GM12878 (cell line): Measurements from ENCODE around the gene EIF5A. TPM values are rescaled to one million over a fixed set of nuclear protein-coding genes. Genes with fewer than 3 reads are reported as not detected.

ENCODE experiments used
- ATAC-seq: fragments of 200-7000 bp; cut with Tn5 transposase; 3 replicates; pipeline ENCODE4 v1.9.1; 2020; ENCODE audit warnings: mild to moderate bottlenecking, moderate library complexity
- BruUV-seq: library from RNA; stranded (reverse); fragments of 400-500 nt; replicated peaks from 2 replicates; lab custom pipeline; 2021; lab: Mats Ljungman, UMichigan
- CTCF ChIA-PET: fragments of 300-600 bp; sonication (Branson Sonifier 250); formaldehyde crosslinking; extraction: SDS; loops from one replicate; lab custom pipeline; 2021; ENCODE audit warnings: inconsistent platforms; lab: Yijun Ruan, JAX
- POLR2A ChIA-PET: fragments of 350-600 bp; formaldehyde crosslinking; extraction: SDS; loops from one replicate; lab custom pipeline; 2021; ENCODE audit warnings: inconsistent platforms; lab: Charles Lee
- RAD21 ChIA-PET: fragments of 300-600 bp; sonication (Branson Sonifier 250); formaldehyde crosslinking; loops from one replicate; lab custom pipeline; 2023; ENCODE audit warnings: antibody characterized with exemption; ENCODE audit not compliant: unreplicated experiment; lab: Charles Lee
- SMC1A ChIA-PET: fragments of 300-600 bp; sonication (Branson Sonifier 250); formaldehyde crosslinking; loops from one replicate; lab custom pipeline; 2023; ENCODE audit not compliant: unreplicated experiment, uncharacterized antibody; lab: Charles Lee
- DNase-seq: peaks from one replicate; pipeline ENCODE4 v3.0.0-alpha.2; 2011; ENCODE audit warnings: low read depth, low spot score
- FAIRE-seq: peaks from 3 replicates; lab custom pipeline; 2011; peaks lifted over from hg19 to GRCh38; lab: Jason Lieb, UNC
- H2AFZ ChIP-seq: 2 replicates; pipeline ENCODE4 v1.6.0; 2011; ENCODE audit warnings: low read depth, low read length, control low read depth; ENCODE audit not compliant: control insufficient read depth
- H3K27ac ChIP-seq: 2 replicates; pipeline ENCODE4 v1.5.1; 2011; ENCODE audit warnings: control low read depth; ENCODE audit not compliant: control insufficient read depth, insufficient read depth
- H3K27me3 ChIP-seq, 2 experiments: replicated peaks in 1 of 2; 2 replicates each; pipeline versions ENCODE4 v1.6.0 to v1.6.1; 2011; ENCODE audit warnings: low read length in 1 of 2; ENCODE audit not compliant: control insufficient read depth in 2 of 2, insufficient read depth in 2 of 2
- H3K36me3 ChIP-seq, 2 experiments: 2 replicates each; pipeline ENCODE4 v1.5.1; 2011; ENCODE audit warnings: low read length in 1 of 2; ENCODE audit not compliant: control insufficient read depth in 2 of 2, insufficient read depth in 2 of 2
- H3K4me1 ChIP-seq: 2 replicates; pipeline ENCODE4 v1.6.1; 2011; ENCODE audit warnings: mild to moderate bottlenecking, low read length, moderate library complexity, mixed read lengths; ENCODE audit not compliant: control insufficient read depth, insufficient read depth
- H3K4me2 ChIP-seq: 2 replicates; pipeline ENCODE4 v1.6.0; 2011; ENCODE audit warnings: control low read depth; ENCODE audit not compliant: control insufficient read depth, insufficient read depth
- H3K4me3 ChIP-seq: fragments of 200-600 bp; sonication (generic); 2 replicates; pipeline ENCODE4 v1.5.1; 2016
- H3K79me2 ChIP-seq: 2 replicates; pipeline ENCODE4 v1.6.0; 2011; ENCODE audit warnings: low read length; ENCODE audit not compliant: control insufficient read depth, insufficient read depth
- H3K9ac ChIP-seq: 2 replicates; pipeline ENCODE4 v1.8.0; 2011; ENCODE audit warnings: low read length, control low read depth, mixed read lengths; ENCODE audit not compliant: control insufficient read depth, insufficient read depth
- H3K9me3 ChIP-seq: replicated peaks from 3 replicates; pipeline ENCODE4 v1.5.1; 2011; ENCODE audit warnings: mild to moderate bottlenecking, low read length; ENCODE audit not compliant: control insufficient read depth, insufficient read depth
- H4K20me1 ChIP-seq: 2 replicates; pipeline ENCODE4 v1.6.0; 2011; ENCODE audit not compliant: control insufficient read depth, insufficient read depth
- CHD2 ChIP-seq: IDR thresholded peaks from 2 replicates; pipeline ENCODE4 v1.6.1; 2011; ENCODE audit warnings: low read depth, low read length, improper control_type of control experiment, borderline replicate concordance
- GABPA ChIP-seq: IDR thresholded peaks from 2 replicates; pipeline ENCODE4 v1.6.1; 2014; ENCODE audit warnings: antibody characterized with exemption, low read depth, mild to moderate bottlenecking, inconsistent platforms
- NFYB ChIP-seq: IDR thresholded peaks from 2 replicates; pipeline ENCODE4 v1.6.1; 2011; ENCODE audit warnings: low read depth, mild to moderate bottlenecking, low read length, improper control_type of control experiment, moderate library complexity; ENCODE audit not compliant: insufficient read depth
- SIN3A ChIP-seq: IDR thresholded peaks from 2 replicates; pipeline ENCODE4 v1.6.1; 2012; ENCODE audit warnings: low read depth, low read length, improper control_type of control experiment
- SPI1 ChIP-seq: IDR thresholded peaks from 2 replicates; pipeline ENCODE4 v1.6.1; 2011; ENCODE audit warnings: low read depth, mild to moderate bottlenecking, low read length, moderate library complexity, borderline replicate concordance; ENCODE audit not compliant: insufficient read depth
- SREBF2 ChIP-seq: IDR thresholded peaks from 2 replicates; pipeline ENCODE4 v1.6.1; 2012; ENCODE audit warnings: mild to moderate bottlenecking, low read length
- TARDBP ChIP-seq: IDR thresholded peaks from 2 replicates; pipeline ENCODE4 v1.6.1; 2016; ENCODE audit warnings: borderline replicate concordance
- YY1 ChIP-seq: IDR thresholded peaks from 2 replicates; pipeline ENCODE4 v1.6.1; 2011; ENCODE audit warnings: low read depth, mild to moderate bottlenecking, low read length
- ZZZ3 ChIP-seq: IDR thresholded peaks from 2 replicates; pipeline ENCODE4 v1.6.1; 2011; ENCODE audit warnings: low read depth; ENCODE audit not compliant: control insufficient read depth, insufficient read length
- WGBS: methylation state at CpG from one replicate; pipeline ENCODE4 v1.1.6; 2016; ENCODE audit warnings: low lambda C conversion rate; ENCODE audit not compliant: insufficient replicate concordance, insufficient coverage; ENCODE audit errors: missing lambda C conversion rate; 5-methylcytosine and 5-hydroxymethylcytosine counted together
- in situ Hi-C: fragments of 300-500 bp; cut with MboI; formaldehyde crosslinking; loops from 9 replicates; pipeline ENCODE4 v1.14.3; 2018; ENCODE audit warnings: mixed read lengths
- intact Hi-C: fragments of 100-400 bp; cut with micrococcal nuclease; formaldehyde crosslinking; loops from one replicate; pipeline ENCODE4 v1.14.2; 2022; ENCODE audit not compliant: unreplicated experiment
- polyA plus RNA-seq, 11 experiments: library from polyadenylated mRNA; depleted of rRNA in 4 of 11; unstranded in 6 of 11; stranded (reverse) in 5 of 11; fragments of >200 nt; fragmentation: Nextera tagmentation in 4 of 11; fragmentation: Illumina TruSeq in 1 of 11; extraction: Ambion mirVana in 4 of 11; extraction: Trizol in 1 of 11; gene quantifications; 1 replicate in 1 of 11; 2 replicates in 10 of 11; pipeline versions ENCODE4 v1.2.1 to v1.2.3, GENCODE V29; 2011 to 2016; ENCODE audit warnings: inconsistent platforms in 2 of 11, missing spikeins in 2 of 11, low read depth in 1 of 11
- total RNA-seq, 4 experiments: library from RNA; depleted of rRNA in 3 of 4; stranded (reverse); fragments of >200 nt in 3 of 4; fragmentation: Illumina TruSeq in 1 of 4; extraction: Trizol in 1 of 4; gene quantifications; 2 replicates each; pipeline versions ENCODE4 v1.2.1 to v1.2.3, GENCODE V29; 2013 to 2021

The EIF5A gene
- total and polyA plus RNA-seq, 10 of the 15 experiments (the other 5 are each of a cell fraction or from before 2014, with no cell fraction given), result 26.5 to 1,792 (median 944) TPM

- no peak overlapping the region for H2AFZ ChIP-seq
- peaks cover 5% of the 10 kb centered on the region for H3K79me2 ChIP-seq
- DNase-seq (no peak), ATAC-seq (no peak), FAIRE-seq (no peak)
- H3K27me3 ChIP-seq, result no peaks in the 10 kb centered on the region
- no peak overlapping the region for H3K9ac ChIP-seq
- intact Hi-C loops (loop anchor here (2.0 kb wide), 1 partner anchor 203 kb away; the partner anchor contains the start of gene SENP3), in situ Hi-C loops (no loop called here)
- no TSS peak for BruUV-seq
- POLR2A ChIA-PET, result no interaction called here
- H3K4me1 ChIP-seq, result peaks cover 18% of the 10 kb centered on the region
- H3K9me3 ChIP-seq, result no peaks in the 10 kb centered on the region
- H3K27ac ChIP-seq, result no peak overlapping the region
- CTCF ChIA-PET, result interaction anchor here (1.0 to 3.5 kb wide), 4 partner anchors 69 to 232 kb away, joined by 3 to 47 read pairs (median 21); partner anchors contain the start of genes SENP3 and SOX15
- RAD21 ChIA-PET, result no interaction called here
- no peaks in the 10 kb centered on the region for H4K20me1 ChIP-seq
- H3K4me2 ChIP-seq, result no peak overlapping the region
- SMC1A ChIA-PET, result interaction anchor here (1.4 kb wide), 1 partner anchor 61 kb away, joined by 3 read pairs; no protein-coding TSS in a partner anchor
- H3K4me3 ChIP-seq, result no peak overlapping the region
- WGBS, result 4% methylated on average over 2 of the region's 2 CpGs
- TF ChIP-seq NFYB (no peak), CHD2 (no peak), TARDBP (no peak), SPI1 (no peak), YY1 (no peak), GABPA (no peak), ZZZ3 (no peak), SREBF2 (no peak), SIN3A (no peak)
- H3K36me3 ChIP-seq, result no peaks in the 10 kb centered on the region
These were observed 50.0 kb downstream of the EIF5A start for GRCh38 chr17:7357381-7357780.
